GM19099 (cell line): Measurements from ENCODE around the gene TBC1D22B.
A peak's percentile ranks its signal among the peaks of the same experiment; 100 is the strongest.

Experiments
- POLR2A ChIP-seq: IDR thresholded peaks from 3 replicates; pipeline ENCODE4 v1.6.1; 2011; ENCODE audit warnings: low read depth; ENCODE audit not compliant: insufficient read length; ENCODE audit errors: extremely low read depth

Gene TBC1D22B

GRCh38 chr6:37251211-37251780 lies 6.3 kb upstream of the TBC1D22B start:
- no peak for TF ChIP-seq POLR2A

GRCh38 chr6:37253486-37254007 lies 4.0 kb upstream of the TBC1D22B start:
- TF ChIP-seq POLR2A: no peak

GRCh38 chr6:37254881-37255280 lies 2.7 kb upstream of the TBC1D22B start:
- no peak for TF ChIP-seq POLR2A

GRCh38 chr6:37256692-37257319 lies 766 bp upstream of the TBC1D22B start:
- no peak for TF ChIP-seq POLR2A

GRCh38 chr6:37257320-37257633 lies 295 bp upstream of the TBC1D22B start:
- TF ChIP-seq POLR2A: no peak

GRCh38 chr6:37258405-37259105 lies 983 bp downstream of the TBC1D22B start:
- TF ChIP-seq POLR2A: no peak

- no peak for TF ChIP-seq POLR2A
Observed at GRCh38 chr6:37259191-37259590, 1.6 kb downstream of the TBC1D22B start.

- TF ChIP-seq POLR2A: peak; percentile 30
Observed at GRCh38 chr6:37260040-37260439, 2.5 kb downstream of the TBC1D22B start.

GRCh38 chr6:37260444-37260843 lies 2.9 kb downstream of the TBC1D22B start:
- TF ChIP-seq POLR2A: no peak

GRCh38 chr6:37261198-37261597 lies 3.6 kb downstream of the TBC1D22B start:
- TF ChIP-seq POLR2A: no peak

GRCh38 chr6:37262446-37263026 lies 5.0 kb downstream of the TBC1D22B start:
- TF ChIP-seq POLR2A: no peak

- TF ChIP-seq POLR2A: no peak
Observed at GRCh38 chr6:37265001-37265400, 7.4 kb downstream of the TBC1D22B start.

GRCh38 chr6:37265860-37266259 lies 8.3 kb downstream of the TBC1D22B start:
- no peak for TF ChIP-seq POLR2A

- no peak for TF ChIP-seq POLR2A
Observed at GRCh38 chr6:37269105-37269504, 11.5 kb downstream of the TBC1D22B start.

GRCh38 chr6:37272834-37273566 lies 15.4 kb downstream of the TBC1D22B start:
- no peak for TF ChIP-seq POLR2A
